Breast epithelium (tissue), 4 donors: ENCODE data around the gene TRIM8. TPM values are rescaled to one million over a fixed set of nuclear protein-coding genes. Genes with fewer than 3 reads are reported as not detected.

Source experiments
- DNase-seq, 2 donors: peaks; one replicate each; pipeline ENCODE4 v3.0.0-alpha.2; 2019; ENCODE audit warnings: low spot score in 2 of 2
- H3K27ac ChIP-seq, 2 donors: fragments of 200-600 bp; sonication (generic) in 1 of 2; one replicate each; pipeline ENCODE4 v1.5.1; 2016 to 2019; ENCODE audit warnings: mild to moderate bottlenecking in 1 of 2
- H3K27me3 ChIP-seq, 2 donors: fragments of 200-600 bp; sonication (generic) in 1 of 2; one replicate each; pipeline versions ENCODE4 v1.5.1 to v1.6.0; 2017 to 2019; ENCODE audit warnings: control low read depth in 1 of 2, mild to moderate bottlenecking in 1 of 2
- H3K36me3 ChIP-seq: fragments of 200-600 bp; one replicate; pipeline ENCODE4 v1.5.1; 2019
- H3K4me1 ChIP-seq, 2 donors: fragments of 200-600 bp; sonication (generic); one replicate each; pipeline ENCODE4 v1.5.1; 2016 to 2019; ENCODE audit warnings: control low read depth in 1 of 2
- H3K4me3 ChIP-seq, 3 donors: fragments of 200-600 bp; sonication (generic); 1 replicate in 2 of 3; 2 replicates in 1 of 3; pipeline ENCODE4 v1.5.1; 2016 to 2019; ENCODE audit warnings: mild to moderate bottlenecking in 3 of 3, moderate library complexity in 2 of 3
- H3K9me3 ChIP-seq, 2 donors: fragments of 200-600 bp; sonication (generic) in 1 of 2; one replicate each; pipeline ENCODE4 v1.5.1; 2016 to 2019; ENCODE audit warnings: control low read depth in 1 of 2
- CTCF ChIP-seq, 3 donors: fragments of 450-650 bp; IDR thresholded peaks; one replicate each; pipeline ENCODE4 v1.5.1; 2016 to 2017; ENCODE audit warnings: antibody characterized with exemption in 3 of 3, mild to moderate bottlenecking in 3 of 3, moderate library complexity in 3 of 3
- POLR2A ChIP-seq: fragments of 450-650 bp; IDR thresholded peaks from one replicate; pipeline ENCODE4 v1.6.1; 2016; ENCODE audit warnings: antibody characterized with exemption, mild to moderate bottlenecking, moderate library complexity
- POLR2AphosphoS5 ChIP-seq, 3 donors: sonication (generic); formaldehyde crosslinking; IDR thresholded peaks; one replicate each; pipeline ENCODE4 v1.6.1; 2017; ENCODE audit warnings: antibody characterized with exemption in 3 of 3
- intact Hi-C: fragments of 100-400 bp; cut with DNase I; formaldehyde crosslinking; loops from one replicate; pipeline ENCODE4 v1.15.1; 2023; ENCODE audit warnings: low total_unique reads
- total RNA-seq, 3 donors: library from RNA; depleted of rRNA; stranded (reverse); fragments of >200 nt; gene quantifications; one replicate each; pipeline ENCODE4 v1.1.0, GENCODE V29; 2016

TRIM8 gene
- total RNA-seq, 3 donors from 2014 or later = 74.6 to 128 (median 88.8) TPM

- H3K36me3 ChIP-seq = no peaks in the 10 kb centered on the region
- TF ChIP-seq POLR2AphosphoS5 (IDR thresholded peaks at IDR 0.05) (no peak), POLR2A (no peak), CTCF (IDR thresholded peaks at IDR 0.05) (no peak)
- H3K9me3 ChIP-seq = no peaks in the 10 kb centered on the region
- no peaks in the 10 kb centered on the region for H3K27me3 ChIP-seq
- H3K27ac ChIP-seq = peak overlapping the region; percentile 84 to 98
- peaks cover 10 to 13% of the 10 kb centered on the region in 2 donors for H3K4me1 ChIP-seq
- intact Hi-C loops = no loop called here
- no peak for DNase-seq
- H3K4me3 ChIP-seq = no peak overlapping the region
Measured at GRCh38 chr10:102629661-102630614, 14.3 kb upstream of the TRIM8 start.

GRCh38 chr10:102630663-102631062, 13.6 kb upstream of the TRIM8 start:
- TF ChIP-seq POLR2AphosphoS5 (IDR thresholded peaks at IDR 0.05) (no peak), CTCF (IDR thresholded peaks at IDR 0.05) (no peak), POLR2A (no peak)
- Histone ChIP-seq H3K4me3 (no peak overlapping the region), H3K27me3 (no peaks in the 10 kb centered on the region), H3K9me3 (no peaks in the 10 kb centered on the region), H3K4me1 (peaks cover 10 to 13% of the 10 kb centered on the region in 2 donors), H3K27ac (peak overlapping the region in 1 of 2 donors; percentile 98), H3K36me3 (no peaks in the 10 kb centered on the region)
- DNase-seq = no peak
- intact Hi-C loops = no loop called here

- intact Hi-C loops = no loop called here
- TF ChIP-seq POLR2A = no peak
- TF ChIP-seq POLR2AphosphoS5 (IDR thresholded peaks at IDR 0.05) = no peak
- no peak for TF ChIP-seq CTCF (IDR thresholded peaks at IDR 0.05)
- Histone ChIP-seq H3K27ac (peak overlapping the region in 1 of 2 donors; percentile 98), H3K4me3 (no peak overlapping the region), H3K4me1 (peaks cover 10 to 13% of the 10 kb centered on the region in 2 donors), H3K27me3 (no peaks in the 10 kb centered on the region), H3K9me3 (no peaks in the 10 kb centered on the region), H3K36me3 (no peaks in the 10 kb centered on the region)
- no peak for DNase-seq
Measured at GRCh38 chr10:102631525-102632393, 12.5 kb upstream of the TRIM8 start.

- H3K4me3 ChIP-seq = no peak overlapping the region
- peaks cover 5 to 10% of the 10 kb centered on the region in 2 donors for H3K4me1 ChIP-seq
- H3K27ac ChIP-seq = peak overlapping the region; percentile 30 to 98
- no peaks in the 10 kb centered on the region for H3K27me3 ChIP-seq
- no peaks in the 10 kb centered on the region for H3K9me3 ChIP-seq
- no peak for DNase-seq
- TF ChIP-seq POLR2AphosphoS5 (IDR thresholded peaks at IDR 0.05) (no peak), POLR2A (no peak), CTCF (IDR thresholded peaks at IDR 0.05) (no peak)
- no peaks in the 10 kb centered on the region for H3K36me3 ChIP-seq
- intact Hi-C loops = no loop called here
Measured at GRCh38 chr10:102632394-102633111, 11.7 kb upstream of the TRIM8 start.
